Mammary epithelial cell (primary cell): Measurements from ENCODE around the gene TEX29.

Source experiments
- CTCF ChIP-seq, 2 donors: IDR thresholded peaks in 1 of 2; conservative IDR thresholded peaks in 1 of 2; 2 replicates each; pipeline ENCODE4 v1.5.1; 2011 to 2012; ENCODE audit warnings: inconsistent platforms in 2 of 2, low read length in 2 of 2, mild to moderate bottlenecking in 2 of 2, control low read depth in 1 of 2, low read depth in 1 of 2; ENCODE audit not compliant: insufficient read depth in 1 of 2; ENCODE audit errors: extremely low read depth in 1 of 2
- EZH2 ChIP-seq: IDR thresholded peaks from 2 replicates; pipeline ENCODE4 v1.6.1; 2012; ENCODE audit warnings: low read length, inconsistent platforms, borderline replicate concordance

- TF ChIP-seq CTCF (conservative IDR thresholded peaks at IDR 0.05 in 1 of 2, IDR thresholded peaks at IDR 0.05 in 1 of 2; ENCODE audit: extremely low read depth in 1 of 2, insufficient read depth in 1 of 2, low read depth in 1 of 2, low read length in 2 of 2): no peak
- no peak for TF ChIP-seq EZH2
Measured at GRCh38 chr13:111325146-111325890, 4.9 kb downstream of the TEX29 start.
